Muscle layer of colon (tissue), 2 donors: ENCODE measurements around the gene GPATCH2.
"Not testable (repeated sequence)": the region's sequence is repeated elsewhere in the genome, so short reads cannot be mapped to it uniquely, and the experiment has no call there.

Source experiments
- H3K27ac ChIP-seq: one replicate; pipeline ENCODE4 v1.7.0; 2013; ENCODE audit warnings: low read depth, mild to moderate bottlenecking, low read length, moderate library complexity
- H3K27me3 ChIP-seq, 2 donors: one replicate each; pipeline ENCODE4 v1.7.0; 2013; ENCODE audit warnings: low read length in 2 of 2, mild to moderate bottlenecking in 2 of 2; ENCODE audit not compliant: insufficient read depth in 2 of 2, control insufficient read depth in 1 of 2
- H3K36me3 ChIP-seq: one replicate; pipeline ENCODE4 v1.7.0; 2013; ENCODE audit warnings: mild to moderate bottlenecking, low read length; ENCODE audit not compliant: insufficient read depth
- H3K4me1 ChIP-seq: one replicate; pipeline ENCODE4 v1.7.0; 2013; ENCODE audit warnings: mild to moderate bottlenecking, low read length; ENCODE audit not compliant: insufficient read depth
- H3K4me3 ChIP-seq, 2 donors: one replicate each; pipeline ENCODE4 v1.7.0; 2013; ENCODE audit warnings: low read length in 2 of 2, low read depth in 1 of 2, mild to moderate bottlenecking in 1 of 2, moderate library complexity in 1 of 2
- H3K9ac ChIP-seq: one replicate; pipeline ENCODE4 v1.7.0; 2013; ENCODE audit warnings: low read length
- H3K9me3 ChIP-seq: one replicate; pipeline ENCODE4 v1.7.0; 2013; ENCODE audit warnings: mild to moderate bottlenecking, low read length
- donor health status: abdominal sarcoma.
- donor health status: Adenocarcinoma of cecum.

Gene GPATCH2

GRCh38 chr1:217392441-217392840 is 238.4 kb downstream of the GPATCH2 start:
- H3K27me3 ChIP-seq: no peaks in the 10 kb centered on the region
- no peaks in the 10 kb centered on the region for H3K36me3 ChIP-seq
- no peak overlapping the region for H3K9ac ChIP-seq
- H3K9me3 ChIP-seq: no peaks in the 10 kb centered on the region
- no peak overlapping the region for H3K4me3 ChIP-seq
- no peaks in the 10 kb centered on the region for H3K4me1 ChIP-seq
- no peak overlapping the region for H3K27ac ChIP-seq

DNA sequence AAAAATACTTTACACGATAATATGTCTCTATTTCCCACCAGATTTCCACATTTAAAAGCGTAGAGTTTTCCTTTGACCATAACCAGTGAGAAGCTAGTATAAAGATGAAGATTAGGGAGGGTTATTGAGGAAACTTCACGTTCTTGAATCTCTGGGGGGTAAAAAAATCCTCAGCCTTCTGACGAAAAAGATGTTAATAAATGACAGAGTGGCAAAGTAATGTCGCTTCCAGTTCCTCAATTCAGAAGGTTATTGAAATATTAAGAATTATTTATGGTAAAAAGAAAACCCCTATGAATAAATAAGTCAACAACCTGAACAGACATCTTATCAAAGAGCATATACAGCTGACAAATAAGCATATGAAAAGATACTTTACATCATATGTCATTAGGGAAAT is 241.0 kb downstream of the GPATCH2 start:
- no peak overlapping the region for H3K4me3 ChIP-seq
- no peaks in the 10 kb centered on the region for H3K36me3 ChIP-seq
- no peak overlapping the region for H3K9ac ChIP-seq
- H3K4me1 ChIP-seq: no peaks in the 10 kb centered on the region
- H3K9me3 ChIP-seq: no peaks in the 10 kb centered on the region
- no peak overlapping the region for H3K27ac ChIP-seq
- H3K27me3 ChIP-seq: no peaks in the 10 kb centered on the region

- no peaks in the 10 kb centered on the region for H3K27me3 ChIP-seq
- H3K9me3 ChIP-seq: no peaks in the 10 kb centered on the region
- no peak overlapping the region for H3K9ac ChIP-seq
- no peaks in the 10 kb centered on the region for H3K4me1 ChIP-seq
- no peak overlapping the region for H3K4me3 ChIP-seq
- H3K27ac ChIP-seq: no peak overlapping the region
- H3K36me3 ChIP-seq: no peaks in the 10 kb centered on the region
Observed at GRCh38 chr1:217388522-217389065, 242.3 kb downstream of the GPATCH2 start.

DNA sequence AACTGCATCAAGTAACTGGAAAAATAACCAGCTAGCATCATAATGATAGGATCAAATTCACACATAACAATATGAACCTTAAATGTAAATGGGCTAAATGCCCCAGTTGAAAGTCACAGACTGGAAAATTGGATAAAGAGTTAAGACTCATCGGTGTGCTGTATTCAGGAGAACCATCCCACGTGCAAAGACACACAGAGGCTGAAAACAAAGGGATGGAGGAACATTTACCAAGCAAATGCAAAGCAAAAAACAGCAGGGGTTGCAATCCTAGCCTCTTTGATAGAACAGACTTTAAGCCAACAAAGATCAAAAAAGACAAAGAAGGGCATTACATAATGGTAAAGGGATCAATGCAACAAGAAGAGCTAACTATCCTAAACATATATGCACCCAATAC is 249.1 kb downstream of the GPATCH2 start:
- not testable (repeated sequence) for H3K9ac ChIP-seq, H3K9me3 ChIP-seq, H3K4me1 ChIP-seq, H3K27ac ChIP-seq, H3K36me3 ChIP-seq, H3K4me3 ChIP-seq, H3K27me3 ChIP-seq

GRCh38 chr1:217379804-217380203 is 251.1 kb downstream of the GPATCH2 start:
- not testable (repeated sequence) for H3K4me1 ChIP-seq, H3K36me3 ChIP-seq, H3K9me3 ChIP-seq, H3K4me3 ChIP-seq, H3K27me3 ChIP-seq, H3K27ac ChIP-seq, H3K9ac ChIP-seq

- Histone ChIP-seq H3K27me3 (no peaks in the 10 kb centered on the region), H3K4me1 (no peaks in the 10 kb centered on the region), H3K9me3 (no peaks in the 10 kb centered on the region), H3K9ac (no peak overlapping the region), H3K4me3 (no peak overlapping the region), H3K36me3 (no peaks in the 10 kb centered on the region), H3K27ac (no peak overlapping the region)
Observed at GRCh38 chr1:217379336-217379735, 251.6 kb downstream of the GPATCH2 start.
